GM19025 (cell line): ENCODE results near the gene CHPF.

ENCODE experiments used
- ATAC-seq: cut with Tn5 transposase; IDR thresholded peaks from one replicate; pipeline ENCODE4 v1.9.1; 2021; ENCODE audit warnings: mild to moderate bottlenecking, low read depth, moderate library complexity; ENCODE audit not compliant: unreplicated experiment

The CHPF gene

DNA sequence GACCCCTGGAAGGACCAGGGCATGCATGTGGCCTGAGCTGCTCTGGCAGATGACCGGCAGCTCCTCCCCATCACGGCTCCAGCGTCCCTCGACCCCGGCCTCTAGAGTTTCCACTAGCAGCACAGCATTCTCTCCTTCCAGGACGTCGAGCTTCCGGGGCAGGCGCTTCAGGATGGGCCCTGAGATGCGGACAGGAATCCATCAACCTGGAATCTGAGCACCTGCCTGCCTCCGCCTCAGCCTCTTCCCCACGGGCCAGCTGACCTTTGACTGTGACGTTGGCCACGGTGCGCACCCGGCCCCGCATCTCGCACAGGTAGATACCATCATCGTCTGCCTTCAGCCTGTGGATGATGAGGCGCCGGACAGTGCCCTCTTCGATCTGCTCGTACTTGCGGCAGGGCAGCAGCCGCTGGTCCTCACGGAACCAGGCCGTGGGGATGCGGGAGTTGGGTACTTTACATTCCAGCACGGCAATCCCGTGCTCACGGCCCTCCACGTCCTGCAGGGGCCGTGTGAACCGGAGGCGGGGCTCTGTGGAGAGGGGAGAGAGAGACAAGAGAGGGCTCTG, 24.3 kb upstream of the CHPF start:
- no peak for ATAC-seq

DNA sequence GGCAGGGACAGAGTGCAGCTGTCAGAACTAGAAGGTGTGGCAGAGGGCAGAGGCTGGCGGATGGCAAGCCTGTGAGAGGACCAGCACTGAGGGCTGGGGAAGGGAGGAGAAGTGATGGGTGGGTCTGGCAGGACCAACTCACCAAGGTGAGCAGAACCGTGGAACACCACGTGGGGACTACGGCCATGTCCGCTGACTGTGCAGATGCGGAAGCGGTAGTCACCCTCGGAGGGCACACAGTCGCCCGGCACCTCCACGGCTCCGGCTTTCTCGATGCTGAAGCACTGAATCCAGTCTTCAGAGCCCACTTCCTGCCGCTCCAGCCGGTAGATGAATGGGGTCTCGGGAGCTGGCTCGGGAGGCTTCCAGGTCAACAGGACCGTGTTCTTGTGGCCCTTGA, 23.5 kb upstream of the CHPF start:
- ATAC-seq = no peak

DNA sequence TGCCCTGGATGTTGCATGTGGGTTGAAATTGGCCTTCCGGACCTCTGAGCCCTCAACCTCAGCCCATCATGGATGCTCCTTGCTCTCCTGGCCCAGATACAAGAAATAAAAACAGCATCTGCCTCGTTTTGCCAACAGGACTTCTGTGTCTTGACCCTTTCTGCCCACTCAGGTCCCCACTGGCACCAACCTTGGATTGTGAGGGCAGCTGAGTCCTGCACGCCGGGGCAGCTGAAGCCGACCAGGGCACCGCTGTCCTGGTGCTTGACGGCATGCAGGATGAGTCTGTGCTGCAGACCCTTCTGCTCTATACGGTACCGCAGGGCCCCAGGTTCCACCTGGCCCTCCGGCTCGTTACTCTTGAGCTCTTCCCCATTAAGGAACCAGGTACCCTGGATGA, 23.0 kb upstream of the CHPF start:
- ATAC-seq = no peak

DNA sequence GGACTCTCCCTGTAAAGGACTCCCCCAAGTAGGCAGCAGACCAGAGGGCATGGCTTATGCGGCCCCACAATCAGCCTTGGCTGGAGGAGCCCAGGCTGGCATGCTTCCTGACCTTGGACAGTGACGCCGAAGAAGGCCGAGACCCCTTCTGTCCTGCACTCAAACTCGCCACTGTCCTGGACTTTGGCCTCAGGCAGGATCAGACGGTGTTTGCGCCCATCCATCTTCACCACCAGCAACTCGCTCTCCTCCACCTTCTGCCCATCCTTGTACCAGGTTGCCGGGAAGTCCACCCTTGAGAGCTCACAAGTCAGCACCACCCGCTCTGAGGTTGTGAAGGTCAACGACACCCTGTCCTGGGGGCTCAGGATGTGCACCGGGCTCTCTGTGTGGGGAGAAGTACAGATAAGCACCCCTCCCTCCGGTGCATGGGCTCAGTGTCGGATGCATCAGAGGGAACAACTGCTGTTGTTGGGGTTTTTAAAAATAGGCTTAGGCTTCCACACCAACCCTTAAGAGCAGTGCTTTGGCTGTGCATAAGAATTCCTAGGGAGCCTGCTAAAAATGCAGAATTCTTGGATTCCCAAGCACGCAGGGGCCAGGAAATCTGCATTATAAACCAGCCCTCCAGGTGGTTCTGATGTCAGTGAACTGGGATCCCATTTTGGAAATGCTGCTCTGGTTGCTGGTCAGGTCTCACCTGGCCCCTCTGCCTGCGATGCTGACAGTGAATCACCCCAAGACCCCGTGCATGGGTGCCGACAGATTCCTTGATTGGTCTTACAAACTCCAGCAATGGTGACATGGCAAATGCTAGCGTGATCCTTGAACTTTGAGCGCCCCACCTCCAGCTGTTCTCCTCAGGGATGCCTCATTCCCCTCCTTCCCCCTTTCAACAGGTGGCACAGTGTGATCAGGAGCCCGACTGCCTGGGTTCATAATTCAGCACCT, 21.8 kb upstream of the CHPF start:
- ATAC-seq = no peak

DNA sequence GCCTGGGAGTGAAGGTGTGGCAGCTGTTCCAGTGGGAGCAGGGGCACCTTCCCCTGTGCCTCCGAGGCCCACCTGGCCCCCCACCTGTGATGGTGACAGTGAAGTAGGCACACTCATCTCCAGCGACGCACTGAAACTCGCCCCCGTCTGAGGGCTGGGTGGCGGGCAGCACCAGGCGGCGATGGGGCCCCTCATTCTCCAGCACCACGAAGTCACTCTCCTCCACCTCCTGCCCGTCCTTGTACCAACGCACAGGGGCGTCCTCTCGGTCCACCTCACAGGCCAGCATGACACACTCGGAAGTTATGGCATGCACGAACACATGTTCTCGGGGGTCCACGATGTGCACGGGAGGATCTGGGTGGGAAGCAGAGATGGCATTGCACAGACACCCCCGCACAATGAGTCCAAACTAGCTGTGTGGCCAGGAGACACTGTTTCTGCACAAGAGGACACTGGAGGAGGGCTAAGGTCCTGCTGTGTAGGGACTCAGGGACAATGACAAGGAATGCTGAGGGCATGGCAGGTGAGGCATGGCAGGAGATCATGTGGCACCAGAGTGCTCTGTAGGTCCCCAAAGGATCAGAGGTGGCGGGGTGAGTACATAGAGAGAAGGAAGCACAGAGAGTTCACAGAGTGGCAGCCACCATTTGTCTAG, 19.8 kb upstream of the CHPF start:
- no peak for ATAC-seq

DNA sequence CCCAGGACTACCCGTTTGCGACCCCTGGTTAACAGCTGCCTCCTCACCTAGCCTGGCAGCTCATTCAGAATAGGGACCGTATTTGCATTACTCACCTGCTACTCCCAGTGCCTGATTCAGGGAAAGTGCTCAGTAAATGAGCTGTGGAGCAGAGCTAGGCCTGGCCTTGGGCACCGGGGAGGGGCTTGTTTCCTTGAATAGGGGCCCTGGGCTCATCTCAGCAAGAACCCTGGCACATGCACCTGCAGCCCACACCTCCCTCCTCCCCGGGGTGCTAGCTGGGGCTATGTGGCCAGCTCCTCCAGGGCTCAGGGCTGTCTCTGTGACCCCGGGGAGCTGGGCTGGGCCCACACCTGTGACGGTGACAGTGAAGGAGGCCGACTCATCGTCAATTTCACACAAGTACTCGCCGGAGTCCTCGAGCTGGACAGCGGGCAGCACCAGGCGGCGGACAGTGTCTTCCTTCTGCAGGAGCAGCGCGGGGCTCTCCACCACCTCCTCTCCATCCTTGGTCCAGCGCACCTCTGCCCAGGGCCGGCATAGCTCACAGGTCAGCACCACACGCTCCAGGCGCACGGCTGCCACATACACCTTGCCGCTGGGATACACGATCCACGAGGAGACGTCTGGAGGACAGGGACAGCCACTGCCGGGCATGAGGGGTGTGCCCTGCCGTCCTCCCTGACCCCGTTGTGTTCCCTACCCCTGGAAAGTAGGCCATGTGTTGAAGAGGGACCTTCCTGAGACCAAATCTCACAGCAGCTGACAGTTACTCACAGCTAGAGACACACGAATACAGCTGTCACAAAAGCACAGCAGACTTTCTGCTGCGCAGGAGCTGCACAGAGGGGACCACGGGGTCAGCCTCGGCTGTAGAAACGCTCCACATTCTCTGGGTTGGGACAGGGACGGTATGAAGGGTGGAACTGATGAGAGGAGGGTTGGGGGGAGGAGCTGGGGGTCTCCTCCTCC, 18.7 kb upstream of the CHPF start:
- ATAC-seq = no peak

DNA sequence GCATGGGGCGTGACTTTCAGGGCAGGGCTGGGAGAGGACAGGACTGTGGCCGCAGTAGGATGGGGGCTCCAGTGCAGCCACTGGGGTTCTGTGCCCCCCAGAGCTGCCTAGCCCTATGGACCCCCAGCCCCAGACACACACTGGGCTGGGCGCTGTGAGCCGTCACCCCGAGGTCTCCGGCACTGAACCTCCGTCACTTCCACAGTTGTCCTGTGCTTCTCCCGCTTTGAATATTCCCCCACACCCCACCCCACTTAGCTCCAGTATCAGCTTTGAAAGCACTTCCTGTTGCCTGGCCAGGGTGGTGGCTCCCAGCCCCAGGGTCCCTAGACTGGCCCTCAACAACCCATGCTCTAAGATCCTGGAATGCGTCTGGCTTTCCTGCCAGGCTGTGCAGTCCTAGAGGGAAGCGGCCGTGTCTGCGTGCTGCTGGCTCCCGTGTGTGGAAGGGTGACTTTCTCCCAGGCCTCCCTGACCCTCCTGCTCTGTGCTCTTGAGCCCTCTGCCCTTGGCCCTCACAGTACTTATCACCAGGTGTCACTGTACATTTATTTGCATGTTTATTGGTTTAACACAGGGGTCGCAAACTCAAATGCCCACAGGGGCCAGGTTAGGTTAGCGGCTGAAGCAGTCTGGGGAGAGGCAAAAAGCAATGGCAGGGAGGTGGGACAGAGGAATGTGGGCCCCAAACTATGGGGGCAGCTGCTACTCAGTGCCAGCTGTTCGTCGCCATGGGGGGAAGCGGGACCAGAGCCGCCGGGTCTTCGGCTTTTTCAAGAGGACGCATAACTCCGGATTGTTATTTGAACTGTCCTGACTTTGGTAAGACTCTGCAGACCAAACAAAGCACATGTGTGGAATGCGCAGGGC, 17.8 kb upstream of the CHPF start:
- no peak for ATAC-seq

DNA sequence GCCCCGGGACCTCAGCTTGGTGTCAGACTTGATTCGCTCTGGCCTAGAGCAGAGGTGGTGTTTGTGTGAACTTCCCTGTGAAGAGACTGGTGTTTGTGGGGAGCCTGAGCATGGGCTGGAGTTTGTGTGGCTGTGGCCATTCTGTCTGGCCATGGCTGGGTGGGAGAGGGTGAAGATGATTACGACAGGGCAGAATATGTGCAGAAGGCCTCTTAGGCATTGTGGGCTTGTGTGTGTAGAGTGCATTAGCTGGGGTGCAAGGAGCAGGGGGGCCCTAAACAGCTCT, 17.2 kb upstream of the CHPF start:
- ATAC-seq = no peak

DNA sequence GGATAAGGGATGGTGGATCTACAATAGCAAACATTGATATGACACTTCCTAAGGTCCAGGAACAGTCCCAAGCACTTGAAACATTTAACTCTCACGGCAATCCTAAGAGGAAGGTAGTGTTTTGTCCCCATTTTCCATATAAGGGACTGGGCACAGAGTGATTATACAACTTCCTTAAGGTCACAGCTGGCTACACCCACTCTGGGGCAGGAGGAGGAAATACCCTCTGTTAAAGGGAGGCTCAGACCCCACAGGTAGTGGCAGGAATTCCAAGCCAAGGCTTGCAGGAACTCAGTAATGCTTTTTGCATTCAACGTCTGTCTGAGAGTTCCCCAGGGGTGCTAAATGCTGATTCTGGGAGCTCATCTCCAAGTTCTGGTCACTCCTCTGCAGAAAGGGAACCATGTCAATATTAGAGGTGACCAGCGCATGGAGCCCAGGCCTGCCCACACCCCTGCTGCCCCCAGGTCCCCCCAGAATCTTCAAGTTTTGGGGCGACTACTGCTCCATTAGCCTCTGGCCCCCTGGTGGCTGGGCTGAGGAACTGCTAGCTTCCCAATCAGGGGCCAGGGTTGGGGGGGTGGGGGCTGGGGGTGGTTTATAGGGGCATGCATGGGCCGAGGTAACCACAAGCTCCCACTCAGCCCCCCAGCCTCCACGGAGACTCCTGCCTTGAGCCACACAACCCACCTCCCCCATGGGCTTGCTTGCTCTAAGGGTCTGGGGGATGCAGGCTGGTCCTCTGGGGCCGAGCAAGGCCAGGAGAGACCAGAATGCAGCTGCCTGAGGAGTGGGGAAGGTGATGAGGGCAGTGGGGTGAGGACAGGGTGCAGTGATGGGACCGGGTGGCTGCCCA, 16.7 kb upstream of the CHPF start:
- ATAC-seq = no peak

DNA sequence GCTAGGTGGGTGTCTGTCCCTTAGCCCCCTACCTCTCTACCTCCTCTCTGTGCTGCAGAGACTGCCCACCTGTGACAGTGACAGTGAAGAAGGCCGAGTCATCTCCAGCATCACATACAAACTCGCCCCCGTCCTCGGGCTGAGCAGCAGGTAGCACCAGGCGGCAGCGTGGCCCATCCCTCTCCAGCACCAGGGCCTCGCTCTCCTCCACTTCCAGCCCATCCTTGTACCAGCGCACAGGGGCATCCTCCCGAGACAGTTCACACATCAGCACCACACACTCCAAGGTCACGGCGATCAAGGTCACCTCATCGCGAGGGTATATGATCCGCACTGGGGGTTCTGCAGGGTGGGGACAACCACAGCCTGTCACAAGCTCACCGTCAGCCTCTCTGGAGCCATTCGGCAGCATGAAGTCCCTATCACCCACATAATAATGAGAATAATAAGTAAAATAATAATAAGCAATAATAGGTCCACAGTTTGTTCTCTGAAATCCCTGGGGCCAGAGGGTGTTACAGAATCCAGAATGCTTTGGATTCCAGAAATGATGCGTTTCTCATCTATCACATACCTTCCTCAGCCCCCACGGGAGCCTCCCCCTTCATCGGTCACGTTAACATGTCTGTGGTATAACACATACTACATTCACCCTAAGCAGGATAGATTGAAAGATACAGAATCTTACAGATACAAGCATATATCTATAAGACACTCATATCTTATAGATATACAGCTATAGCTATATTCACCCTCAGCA, 15.7 kb upstream of the CHPF start:
- ATAC-seq = no peak

DNA sequence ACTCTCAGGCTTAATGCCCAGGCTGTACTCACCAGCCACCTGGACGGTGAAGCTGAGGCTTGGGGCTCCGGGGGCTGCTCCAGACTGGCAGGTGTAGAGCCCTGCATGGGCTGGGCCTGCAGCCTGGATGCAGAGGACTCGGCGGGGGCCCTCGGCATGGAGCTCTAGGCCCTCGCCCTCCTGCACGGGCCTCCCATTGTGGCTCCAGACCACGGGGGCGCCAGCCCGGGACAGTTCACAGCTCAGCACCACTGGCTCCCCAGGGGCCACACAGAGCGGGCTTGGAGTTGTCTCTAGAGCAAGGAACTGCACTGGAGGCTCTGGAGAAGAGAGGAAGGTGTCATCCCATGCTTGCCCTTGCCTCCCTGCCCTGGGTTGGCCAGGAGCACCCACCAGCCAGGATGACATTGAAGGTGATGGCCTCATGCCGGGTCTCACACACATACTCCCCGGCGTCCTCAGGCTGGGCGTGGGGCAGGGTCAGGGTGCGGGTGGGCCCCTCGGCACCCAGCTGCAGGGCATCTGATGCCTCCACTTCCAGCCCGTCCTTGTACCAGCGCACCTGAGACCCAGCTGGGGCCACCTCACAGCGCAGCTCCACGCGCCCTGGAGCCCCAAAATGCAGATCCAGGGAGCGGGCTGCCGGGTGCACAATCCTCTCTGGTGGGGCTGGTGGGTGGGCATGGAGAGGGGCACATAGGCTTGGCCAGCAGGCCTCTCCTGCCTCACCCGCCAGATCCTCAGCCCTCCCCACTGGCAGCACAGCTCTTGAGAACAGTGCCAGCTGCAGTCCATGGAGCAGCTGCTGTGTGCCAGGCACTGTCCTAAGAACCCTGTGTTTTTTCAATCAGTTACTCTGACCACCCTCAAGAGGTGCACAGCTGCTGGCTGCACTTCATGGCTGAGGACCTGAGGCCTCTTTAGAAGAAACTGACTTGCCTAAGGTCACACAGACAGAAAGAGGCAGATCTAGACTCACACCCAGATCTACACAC, 14.5 kb upstream of the CHPF start:
- ATAC-seq = no peak

DNA sequence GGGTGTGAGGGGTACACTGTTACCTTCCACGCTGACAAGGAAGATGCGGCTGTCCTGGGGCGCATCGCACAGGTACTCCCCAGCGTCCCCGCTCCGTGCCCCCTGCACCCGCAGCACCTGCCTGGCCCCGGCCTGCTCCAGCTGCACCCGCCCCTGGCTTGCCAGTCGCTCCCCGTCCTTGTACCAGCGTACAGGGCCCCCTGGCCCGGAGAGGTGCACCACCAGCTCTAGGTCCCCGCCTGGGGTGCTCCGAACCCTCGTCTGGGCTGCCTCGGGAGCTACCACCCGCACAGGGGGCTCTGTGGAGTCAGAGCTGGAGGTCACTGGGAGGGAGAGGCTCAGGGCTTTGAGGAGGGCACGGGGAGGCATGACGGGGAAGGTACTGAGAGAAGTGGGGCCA, 13.7 kb upstream of the CHPF start:
- ATAC-seq = no peak

DNA sequence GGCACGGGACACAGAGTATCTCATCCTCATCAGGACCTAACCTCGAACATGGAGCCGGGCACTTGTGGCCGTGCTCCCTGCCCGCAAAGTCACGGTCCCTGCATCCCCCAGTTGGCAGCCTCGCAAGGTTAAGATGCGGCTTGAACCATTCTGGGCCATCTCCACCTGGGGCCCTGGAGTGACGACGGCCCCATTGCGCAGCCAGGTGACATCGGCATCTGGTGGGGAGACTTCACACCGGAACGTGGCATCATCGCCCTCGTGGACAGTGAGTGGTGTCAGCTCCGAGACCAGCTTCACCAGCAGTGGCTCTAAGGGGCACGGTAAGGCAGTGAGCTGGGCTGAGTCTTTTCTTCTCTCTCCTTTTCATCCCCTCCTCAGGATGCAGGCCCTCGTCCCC, 12.8 kb upstream of the CHPF start:
- no peak for ATAC-seq

DNA sequence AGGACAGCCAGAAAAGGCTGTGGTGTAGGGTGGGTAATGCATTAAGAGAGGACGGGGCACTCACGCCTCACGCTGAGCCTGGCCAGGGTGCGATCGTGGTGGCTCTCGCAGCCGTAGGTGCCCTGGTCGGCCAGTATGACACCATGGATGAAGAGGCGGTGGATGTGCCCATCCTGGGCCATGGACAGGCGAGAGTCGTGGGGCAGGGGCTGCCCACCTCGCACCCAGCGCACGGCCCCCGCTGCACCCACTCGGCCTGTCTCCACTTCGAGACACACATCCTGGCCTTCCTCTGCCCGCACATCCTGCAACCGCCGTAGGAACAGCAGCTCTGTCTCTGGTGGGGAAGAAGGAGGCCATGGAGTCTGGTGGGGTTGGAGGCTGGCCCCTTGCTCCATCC, 12.3 kb upstream of the CHPF start:
- ATAC-seq = no peak

DNA sequence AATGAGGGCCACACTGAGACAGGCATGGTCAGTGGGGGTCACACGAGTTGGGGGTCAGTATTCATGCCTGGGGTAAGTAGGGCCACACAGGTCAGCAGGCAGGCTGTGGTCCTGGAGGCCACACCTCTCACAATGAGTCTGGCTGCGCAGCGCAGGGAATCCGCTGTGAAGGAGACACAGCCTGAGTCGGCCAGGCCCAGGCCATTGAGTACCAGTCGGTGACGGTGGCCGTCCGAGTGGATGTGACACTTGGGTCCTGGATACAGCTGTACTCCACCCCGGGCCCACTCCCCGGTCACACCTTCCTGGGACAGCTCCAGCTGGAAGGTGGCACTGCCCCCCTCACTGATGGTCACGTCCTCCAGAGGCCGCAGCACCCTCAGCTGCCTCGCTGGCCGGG, 10.7 kb upstream of the CHPF start:
- no peak for ATAC-seq

DNA sequence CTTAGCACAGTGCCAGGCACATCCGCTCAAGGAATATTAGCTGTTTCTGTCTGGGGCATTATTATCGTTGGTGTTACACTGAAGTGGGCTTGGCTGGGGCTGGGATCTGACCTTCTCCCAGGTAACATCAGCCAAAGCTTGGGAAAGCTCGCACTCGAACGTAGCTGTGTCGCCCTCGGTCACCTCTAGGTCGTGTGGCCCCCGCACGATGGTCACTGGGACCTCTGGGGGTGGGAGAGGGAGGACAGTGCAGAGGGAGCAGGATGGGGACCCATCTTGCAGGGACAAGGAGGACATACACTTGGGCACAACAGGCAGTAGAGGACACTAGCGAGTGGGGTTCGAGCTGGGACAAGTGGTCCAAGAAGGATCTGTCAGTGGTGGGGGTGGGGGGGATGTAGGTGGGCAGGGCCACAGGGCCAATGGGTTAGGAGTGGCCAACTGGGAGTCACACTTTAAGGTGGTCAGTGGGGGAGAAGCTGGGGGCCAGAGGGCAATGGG, 9.9 kb upstream of the CHPF start:
- ATAC-seq = no peak

DNA sequence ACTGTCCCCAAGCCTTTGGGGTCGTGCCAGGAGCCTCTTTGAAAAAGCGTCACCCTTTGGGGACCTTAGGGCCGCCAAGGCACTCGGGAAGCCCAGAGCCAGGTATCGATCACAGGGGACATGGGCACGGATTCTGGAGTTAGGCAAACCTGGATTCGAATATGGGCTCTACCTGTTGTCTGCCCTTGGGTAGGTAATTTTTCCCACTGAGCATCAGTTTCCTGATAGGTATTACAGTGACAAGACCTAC, 9.5 kb upstream of the CHPF start:
- ATAC-seq = no peak
